Astrocyte (in vitro differentiated cells and primary cell): ENCODE measurements around the gene C1orf105.

Source experiments
- CTCF ChIP-seq: IDR thresholded peaks from 2 replicates; pipeline ENCODE4 v1.5.1; 2011; ENCODE audit warnings: low read depth, mild to moderate bottlenecking, inconsistent platforms, low read length, moderate library complexity; ENCODE audit not compliant: insufficient read depth
- EZH2 ChIP-seq: IDR thresholded peaks from 2 replicates; pipeline ENCODE4 v1.6.1; 2012; ENCODE audit warnings: mild to moderate bottlenecking, low read length, inconsistent platforms; ENCODE audit not compliant: insufficient read depth

- TF ChIP-seq CTCF: no peak
- TF ChIP-seq EZH2: no peak
These were observed 28.5 kb upstream of the C1orf105 start for GRCh38 chr1:172391976-172392375.
